T-helper 17 cell (primary cell): Measurements from ENCODE around the gene C11orf98. TPM values are rescaled to one million over a fixed set of nuclear protein-coding genes. Genes with fewer than 3 reads are reported as not detected.
A peak's percentile ranks its signal among the peaks of the same experiment; 100 is the strongest.
"Not testable (repeated sequence)": the region's sequence is repeated elsewhere in the genome, so short reads cannot be mapped to it uniquely, and the experiment has no call there.

Source experiments
- ATAC-seq: fragments of 150-1000 bp; cut with Tn5 transposase; 2 replicates; pipeline ENCODE4 v1.10.0; 2021; ENCODE audit warnings: mild to moderate bottlenecking, moderate library complexity
- DNase-seq, 3 donors: peaks; one replicate each; pipeline versions ENCODE4 v3.0.0 to v3.0.0-alpha.2; 2020 to 2021
- H3K9me3 ChIP-seq: one replicate; pipeline ENCODE4 v1.7.0; 2013; ENCODE audit warnings: low read length, mild to moderate bottlenecking; ENCODE audit not compliant: control insufficient read depth, poor library complexity, severe bottlenecking
- H3K27ac Mint-ChIP-seq: one replicate; pipeline ENCODE4 v1.8.0; 2022; ENCODE audit warnings: mild to moderate bottlenecking, moderate library complexity, mixed read lengths
- H3K27me3 Mint-ChIP-seq: one replicate; pipeline ENCODE4 v1.8.0; 2022; ENCODE audit warnings: mixed read lengths
- H3K36me3 Mint-ChIP-seq: one replicate; pipeline ENCODE4 v1.8.0; 2022; ENCODE audit warnings: low read depth, mixed read lengths
- H3K4me1 Mint-ChIP-seq: one replicate; pipeline ENCODE4 v1.8.0; 2022; ENCODE audit warnings: mild to moderate bottlenecking, mixed read lengths
- H3K4me3 Mint-ChIP-seq: one replicate; pipeline ENCODE4 v1.8.0; 2022; ENCODE audit warnings: mild to moderate bottlenecking, moderate library complexity, mixed read lengths
- total RNA-seq, 4 donors: library from RNA in 2 of 4; stranded (reverse) in 2 of 4; gene quantifications; one replicate each; pipeline ENCODE4 v1.2.3 and lab custom pipeline; 2022 to 2026

The C11orf98 gene
- total RNA-seq, 2 donors from 2014 or later = 20.0 to 21.6 TPM

- Mint-ChIP-seq H3K4me1 (peaks cover 37% of the 10 kb centered on the region), H3K27ac (peak overlapping the region; percentile 97), H3K36me3 (peaks cover 5% of the 10 kb centered on the region), H3K4me3 (peak overlapping the region; percentile 91), H3K27me3 (no peaks in the 10 kb centered on the region)
- no peak for DNase-seq
- ATAC-seq = no peak
- no peaks in the 10 kb centered on the region for H3K9me3 ChIP-seq
These were observed 12.1 kb upstream of the C11orf98 start for GRCh38 chr11:62677156-62677555.

- Mint-ChIP-seq H3K4me1 (peaks cover 38% of the 10 kb centered on the region), H3K27me3 (no peaks in the 10 kb centered on the region), H3K36me3 (peaks cover 5% of the 10 kb centered on the region), H3K4me3 (peak overlapping the region; percentile 91), H3K27ac (peak overlapping the region; percentile 97)
- DNase-seq = no peak
- H3K9me3 ChIP-seq = no peaks in the 10 kb centered on the region
- no peak for ATAC-seq
These were observed 11.7 kb upstream of the C11orf98 start for GRCh38 chr11:62676698-62677097.

- not testable (repeated sequence) for DNase-seq, H3K36me3 Mint-ChIP-seq, ATAC-seq, H3K9me3 ChIP-seq, H3K4me3 Mint-ChIP-seq, H3K27me3 Mint-ChIP-seq
- H3K27ac Mint-ChIP-seq = peak overlapping the region; percentile 63
- peaks cover 46% of the 10 kb centered on the region for H3K4me1 Mint-ChIP-seq
These were observed 10.4 kb upstream of the C11orf98 start for GRCh38 chr11:62675415-62675814.

GRCh38 chr11:62673196-62673525 is 8.2 kb upstream of the C11orf98 start:
- Mint-ChIP-seq H3K4me3 (peak overlapping the region; percentile 99), H3K27ac (peak overlapping the region; percentile 96), H3K36me3 (peaks cover 5% of the 10 kb centered on the region), H3K27me3 (no peaks in the 10 kb centered on the region), H3K4me1 (peaks cover 41% of the 10 kb centered on the region)
- no peaks in the 10 kb centered on the region for H3K9me3 ChIP-seq
- no peak for DNase-seq
- no peak for ATAC-seq

DNA sequence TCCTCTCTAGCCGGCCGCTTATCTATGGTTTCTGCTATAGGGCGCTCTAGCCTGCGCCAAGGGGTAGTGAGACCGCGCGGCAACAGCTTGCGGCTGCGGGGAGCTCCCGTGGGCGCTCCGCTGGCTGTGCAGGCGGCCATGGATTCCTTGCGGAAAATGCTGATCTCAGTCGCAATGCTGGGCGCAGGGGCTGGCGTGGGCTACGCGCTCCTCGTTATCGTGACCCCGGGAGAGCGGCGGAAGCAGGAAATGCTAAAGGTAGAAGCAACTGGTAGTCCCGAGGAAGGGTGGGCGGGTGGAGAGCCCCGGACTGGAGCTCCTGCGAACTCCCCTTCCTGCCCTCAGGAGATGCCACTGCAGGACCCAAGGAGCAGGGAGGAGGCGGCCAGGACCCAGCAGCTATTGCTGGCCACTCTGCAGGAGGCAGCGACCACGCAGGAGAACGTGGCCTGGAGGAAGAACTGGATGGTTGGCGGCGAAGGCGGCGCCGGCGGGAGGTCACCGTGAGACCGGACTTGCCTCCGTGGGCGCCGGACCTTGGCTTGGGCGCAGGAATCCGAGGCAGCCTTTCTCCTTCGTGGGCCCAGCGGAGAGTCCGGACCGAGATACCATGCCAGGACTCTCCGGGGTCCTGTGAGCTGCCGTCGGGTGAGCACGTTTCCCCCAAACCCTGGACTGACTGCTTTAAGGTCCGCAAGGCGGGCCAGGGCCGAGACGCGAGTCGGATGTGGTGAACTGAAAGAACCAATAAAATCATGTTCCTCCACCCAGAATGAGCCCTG is 6.8 kb upstream of the C11orf98 start, which contains the start of the genes LBHD1 and UQCC3:
TSS of gene LBHD1 (minus strand) at position 660 of the 782 bp plus-strand sequence. CDS start 2,236 bp downstream, outside the sequence.
TSS of gene UQCC3 (plus strand) at position 66 of the 782 bp plus-strand sequence. CDS start at position 139, 73 bp downstream.
- H3K27me3 Mint-ChIP-seq = no peaks in the 10 kb centered on the region
- peak; percentile 81 for ATAC-seq
- no peaks in the 10 kb centered on the region for H3K9me3 ChIP-seq
- peak within 1 kb of the TSS; percentile 99 for H3K4me3 Mint-ChIP-seq
- DNase-seq = peak; percentile 51 to 63 (median 62)
- peak within 1 kb of the TSS; percentile 96 for H3K27ac Mint-ChIP-seq
- H3K36me3 Mint-ChIP-seq = peaks cover 3% of the 10 kb centered on the region
- peaks cover 35% of the 10 kb centered on the region for H3K4me1 Mint-ChIP-seq

- no peaks in the 10 kb centered on the region for H3K27me3 Mint-ChIP-seq
- H3K27ac Mint-ChIP-seq = peak overlapping the region; percentile 96
- peak overlapping the region; percentile 99 for H3K4me3 Mint-ChIP-seq
- H3K36me3 Mint-ChIP-seq = peaks cover 3% of the 10 kb centered on the region
- DNase-seq (peak in 1 of 3 donors; percentile 21), ATAC-seq (peak; percentile 59)
- no peaks in the 10 kb centered on the region for H3K9me3 ChIP-seq
- peaks cover 35% of the 10 kb centered on the region for H3K4me1 Mint-ChIP-seq
These were observed 6.2 kb upstream of the C11orf98 start for GRCh38 chr11:62671236-62671607.

- Mint-ChIP-seq H3K27ac (peak overlapping the region; percentile 96), H3K4me3 (peak overlapping the region; percentile 99), H3K27me3 (no peaks in the 10 kb centered on the region), H3K36me3 (no peaks in the 10 kb centered on the region), H3K4me1 (peaks cover 36% of the 10 kb centered on the region)
- no peaks in the 10 kb centered on the region for H3K9me3 ChIP-seq
- ATAC-seq = no peak
- no peak for DNase-seq
These were observed 4.6 kb upstream of the C11orf98 start for GRCh38 chr11:62669420-62670161.

DNA sequence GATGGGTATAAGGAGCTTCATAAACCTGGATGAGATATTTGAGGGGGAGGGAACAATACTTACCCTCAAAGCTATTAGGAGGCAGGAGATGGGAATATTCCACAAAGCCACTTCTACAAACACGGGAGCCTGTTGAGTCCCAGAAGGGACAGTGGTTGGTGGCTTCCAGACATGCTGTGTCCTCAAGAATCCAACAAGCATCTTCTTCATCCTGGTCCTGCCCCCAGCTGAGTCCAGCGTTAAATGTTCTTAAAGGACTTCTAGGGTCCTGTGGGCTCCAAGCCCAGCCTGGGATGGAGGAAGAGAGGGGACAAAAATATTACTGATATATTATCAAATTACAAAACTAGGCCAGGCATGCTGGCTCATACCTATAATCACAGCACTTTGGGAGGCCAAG is 2.5 kb upstream of the C11orf98 start:
- no peak for ATAC-seq

DNA sequence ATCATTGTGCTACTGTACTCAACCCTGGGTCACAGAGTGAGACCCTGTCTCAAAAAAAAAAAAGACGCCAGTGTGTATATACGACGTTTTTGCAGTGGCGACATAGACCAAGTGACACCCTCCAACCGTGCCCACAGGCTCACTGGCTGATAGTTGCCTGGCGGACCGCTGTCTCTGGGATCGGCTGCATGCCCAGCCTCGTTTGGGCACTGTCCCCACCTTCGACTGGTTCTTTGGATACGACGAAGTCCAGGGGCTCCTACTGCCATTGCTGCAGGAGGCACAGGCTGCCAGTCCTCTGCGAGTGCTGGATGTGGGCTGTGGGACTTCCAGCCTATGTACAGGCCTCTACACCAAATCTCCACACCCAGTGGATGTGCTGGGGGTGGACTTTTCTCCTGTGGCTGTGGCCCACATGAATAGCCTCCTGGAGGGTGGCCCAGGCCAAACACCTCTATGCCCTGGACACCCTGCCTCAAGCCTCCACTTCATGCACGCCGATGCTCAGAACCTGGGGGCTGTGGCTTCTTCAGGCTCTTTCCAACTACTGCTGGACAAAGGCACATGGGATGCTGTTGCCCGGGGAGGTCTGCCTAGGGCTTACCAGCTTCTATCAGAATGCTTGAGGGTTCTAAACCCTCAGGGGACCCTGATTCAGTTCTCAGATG is 1.4 kb upstream of the C11orf98 start:
- DNase-seq (no peak), ATAC-seq (no peak)
- Mint-ChIP-seq H3K27me3 (no peaks in the 10 kb centered on the region), H3K36me3 (no peaks in the 10 kb centered on the region), H3K4me3 (peak overlapping the region; percentile 98), H3K27ac (peak overlapping the region; percentile 97), H3K4me1 (peaks cover 34% of the 10 kb centered on the region)
- no peaks in the 10 kb centered on the region for H3K9me3 ChIP-seq

More for the DNA sequence above, 2.5 kb upstream of the C11orf98 start:
- peaks cover 39% of the 10 kb centered on the region for H3K4me1 Mint-ChIP-seq
- peak overlapping the region; percentile 98 for H3K4me3 Mint-ChIP-seq
- H3K36me3 Mint-ChIP-seq = no peaks in the 10 kb centered on the region
- no peak for DNase-seq
- no peaks in the 10 kb centered on the region for H3K9me3 ChIP-seq
- H3K27me3 Mint-ChIP-seq = no peaks in the 10 kb centered on the region
- H3K27ac Mint-ChIP-seq = peak overlapping the region; percentile 97

DNA sequence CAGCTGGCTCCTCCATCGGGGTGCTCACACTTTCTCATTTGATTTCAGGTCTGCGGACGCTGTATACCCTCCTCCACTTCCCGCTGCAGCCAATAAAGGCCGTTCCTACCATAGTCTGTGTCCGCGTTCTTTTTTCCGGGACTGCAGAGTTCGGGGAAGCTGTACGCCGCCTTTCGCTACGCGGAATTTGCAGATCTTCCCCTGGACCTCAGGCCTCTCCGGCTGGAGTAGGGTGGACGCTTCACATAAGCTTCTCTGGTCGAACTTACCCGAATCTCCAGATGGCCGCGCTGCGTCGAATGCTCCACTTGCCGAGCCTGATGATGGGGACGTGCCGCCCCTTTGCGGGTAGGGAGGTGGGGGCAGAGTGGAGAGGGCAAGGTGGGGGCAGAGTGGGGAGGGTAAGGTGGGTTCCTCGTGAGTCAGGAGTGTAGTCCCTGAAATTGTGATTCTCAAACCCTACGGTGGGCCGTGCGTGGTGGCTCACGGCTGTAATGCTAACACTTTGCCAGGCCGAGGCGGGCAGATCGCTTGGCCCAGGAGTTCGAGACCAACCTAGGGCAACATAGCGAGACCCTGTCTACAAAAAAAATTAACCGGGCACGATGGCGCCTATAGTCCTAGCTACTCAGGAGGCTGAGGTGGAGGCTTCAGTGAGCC is 719 bp upstream of the C11orf98 start:
- peak; percentile 40 for ATAC-seq
- peak overlapping the region; percentile 98 for H3K4me3 Mint-ChIP-seq
- H3K27me3 Mint-ChIP-seq = no peaks in the 10 kb centered on the region
- H3K27ac Mint-ChIP-seq = peak overlapping the region; percentile 97
- no peaks in the 10 kb centered on the region for H3K36me3 Mint-ChIP-seq
- DNase-seq = peak; percentile 33 to 50 (median 36)
- peaks cover 28% of the 10 kb centered on the region for H3K4me1 Mint-ChIP-seq
- no peaks in the 10 kb centered on the region for H3K9me3 ChIP-seq

DNA sequence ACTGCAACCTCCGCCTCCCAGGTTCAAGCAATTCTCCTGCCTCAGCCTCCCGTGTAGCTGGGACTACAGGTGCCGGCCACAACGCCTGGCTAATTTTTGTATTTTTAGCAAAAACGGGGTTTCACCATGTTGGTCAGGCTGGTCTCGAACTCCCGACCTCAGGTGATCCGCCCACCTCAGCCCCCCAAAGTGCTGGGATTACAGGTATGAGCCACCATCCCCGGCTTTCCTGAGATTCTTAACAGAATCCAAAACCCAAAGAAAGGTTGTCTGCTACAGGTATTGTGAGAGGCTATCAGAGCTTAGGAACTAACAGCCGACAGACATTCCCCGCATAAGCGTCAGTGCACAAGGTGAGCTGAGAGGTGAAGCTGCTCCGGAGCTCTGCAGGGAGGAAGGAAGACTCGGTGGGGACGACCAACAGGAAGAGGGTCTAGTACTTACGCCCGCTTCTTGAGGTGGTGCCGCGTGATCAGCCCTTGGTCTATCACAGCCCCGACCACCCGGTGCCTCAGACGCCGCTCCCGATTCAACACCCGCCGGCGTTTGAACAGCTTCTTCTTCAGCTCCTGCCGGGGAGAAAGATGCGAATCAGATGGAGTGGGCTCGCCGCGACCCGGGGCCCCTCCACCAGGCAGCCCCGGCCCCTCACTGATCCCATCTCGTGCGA is 470 bp downstream of the C11orf98 start:
- ATAC-seq (peak; percentile 60), DNase-seq (peak in 1 of 3 donors; percentile 38)
- H3K9me3 ChIP-seq = no peaks in the 10 kb centered on the region
- H3K27me3 Mint-ChIP-seq = no peaks in the 10 kb centered on the region
- peak overlapping the region; percentile 98 for H3K4me3 Mint-ChIP-seq
- H3K4me1 Mint-ChIP-seq = peaks cover 26% of the 10 kb centered on the region
- no peaks in the 10 kb centered on the region for H3K36me3 Mint-ChIP-seq
- peak overlapping the region; percentile 97 for H3K27ac Mint-ChIP-seq

DNA sequence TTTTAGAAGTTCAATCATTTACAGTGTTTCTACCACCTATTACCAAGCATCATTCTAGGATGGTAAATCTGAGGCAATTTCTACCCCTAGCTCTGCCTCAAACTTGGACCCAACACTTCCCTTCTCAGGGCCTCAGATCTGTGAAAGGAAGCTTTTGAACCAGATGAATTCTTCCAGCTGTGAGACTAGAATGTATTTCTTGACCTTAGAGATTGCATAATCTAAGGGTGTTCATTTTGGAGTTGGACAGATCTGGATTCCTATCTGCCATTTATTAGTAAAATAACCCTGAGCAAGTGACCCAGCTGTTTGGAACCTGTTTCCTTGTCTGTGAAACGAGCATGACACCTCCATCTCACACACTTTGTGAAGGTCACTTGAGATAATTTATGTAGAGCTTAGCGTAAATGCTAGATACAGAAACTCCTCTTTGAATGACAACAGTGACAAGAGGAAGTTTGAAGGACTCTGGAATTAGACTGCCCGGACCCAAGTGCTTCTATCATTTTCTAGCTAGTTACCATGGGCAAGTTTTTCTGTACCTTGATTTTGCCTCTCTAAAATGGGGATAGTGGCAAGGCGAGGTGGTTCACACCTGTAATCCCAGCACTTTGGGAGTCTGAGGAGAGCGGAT is 8.1 kb downstream of the C11orf98 start:
- no peaks in the 10 kb centered on the region for H3K9me3 ChIP-seq
- Mint-ChIP-seq H3K27me3 (no peaks in the 10 kb centered on the region), H3K36me3 (no peaks in the 10 kb centered on the region), H3K4me1 (peaks cover 8% of the 10 kb centered on the region), H3K4me3 (no peak overlapping the region), H3K27ac (no peak overlapping the region)
- DNase-seq (no peak), ATAC-seq (no peak)
